Neural crest cell (in vitro differentiated cells): Measurements from ENCODE around the gene PTPRK. TPM values are rescaled to one million over a fixed set of nuclear protein-coding genes. Genes with fewer than 3 reads are reported as not detected.

Experiments
- DNase-seq: peaks from one replicate; pipeline ENCODE4 v3.0.0; 2021; ENCODE audit warnings: low read depth, mixed read lengths, low spot score
- H3K27ac Mint-ChIP-seq: one replicate; pipeline ENCODE4 v1.8.0; 2021; ENCODE audit warnings: mild to moderate bottlenecking, mixed read lengths; ENCODE audit not compliant: unreplicated experiment
- H3K27me3 Mint-ChIP-seq: 2 replicates; pipeline ENCODE4 v1.8.0; 2021; ENCODE audit warnings: low read depth, mild to moderate bottlenecking, mixed read lengths
- H3K36me3 Mint-ChIP-seq: 2 replicates; pipeline ENCODE4 v1.8.0; 2021; ENCODE audit warnings: low read depth, mild to moderate bottlenecking, mixed read lengths
- H3K4me1 Mint-ChIP-seq: 2 replicates; pipeline ENCODE4 v1.8.0; 2021; ENCODE audit warnings: mixed read lengths
- H3K4me3 Mint-ChIP-seq: one replicate; pipeline ENCODE4 v1.8.0; 2021; ENCODE audit warnings: mild to moderate bottlenecking, mixed read lengths
- H3K9me3 Mint-ChIP-seq: 2 replicates; pipeline ENCODE4 v1.8.0; 2021; ENCODE audit warnings: mixed read lengths
- CTCF ChIP-seq: fragments of 200-600 bp; sonication (generic); conservative IDR thresholded peaks from 2 replicates; pipeline ENCODE4 v1.5.0; 2021; ENCODE audit warnings: antibody characterized with exemption, mild to moderate bottlenecking
- total RNA-seq: library from RNA; stranded (reverse); gene quantifications from 2 replicates; pipeline ENCODE4 v1.2.1, GENCODE V29; 2021

PTPRK gene
- total RNA-seq, 1 donor from 2014 or later: 30.8 TPM

GRCh38 chr6:127968394-127968793, 552.0 kb downstream of the PTPRK start:
- TF ChIP-seq CTCF: peak; percentile 39
- no peak overlapping the region for H3K4me3 Mint-ChIP-seq
- no peak for DNase-seq
- H3K27ac Mint-ChIP-seq: no peak overlapping the region
- peaks cover 5% of the 10 kb centered on the region for H3K9me3 Mint-ChIP-seq
- peaks cover 3% of the 10 kb centered on the region for H3K4me1 Mint-ChIP-seq
- no peaks in the 10 kb centered on the region for H3K27me3 Mint-ChIP-seq
- H3K36me3 Mint-ChIP-seq: peaks cover 11% of the 10 kb centered on the region

- Mint-ChIP-seq H3K4me1 (peaks cover 3% of the 10 kb centered on the region), H3K36me3 (peaks cover 11% of the 10 kb centered on the region), H3K27me3 (no peaks in the 10 kb centered on the region), H3K27ac (peak overlapping the region; percentile 83), H3K4me3 (no peak overlapping the region), H3K9me3 (peaks cover 5% of the 10 kb centered on the region)
- no peak for DNase-seq
- TF ChIP-seq CTCF: no peak
Observed at GRCh38 chr6:127967708-127968107, 552.7 kb downstream of the PTPRK start.

- Mint-ChIP-seq H3K27me3 (no peaks in the 10 kb centered on the region), H3K4me1 (peaks cover 3% of the 10 kb centered on the region)
Observed at GRCh38 chr6:127966616-127967015, 553.8 kb downstream of the PTPRK start.

GRCh38 chr6:127963495-127963894, 556.9 kb downstream of the PTPRK start:
- Mint-ChIP-seq H3K27me3 (no peaks in the 10 kb centered on the region), H3K4me1 (peaks cover 3% of the 10 kb centered on the region), H3K36me3 (peaks cover 8% of the 10 kb centered on the region), H3K9me3 (peaks cover 12% of the 10 kb centered on the region), H3K27ac (no peak overlapping the region), H3K4me3 (no peak overlapping the region)
- no peak for TF ChIP-seq CTCF
- no peak for DNase-seq

More at GRCh38 chr6:127966616-127967015, 553.8 kb downstream of the PTPRK start:
- DNase-seq: no peak
- no peak overlapping the region for H3K4me3 Mint-ChIP-seq
- H3K9me3 Mint-ChIP-seq: peaks cover 5% of the 10 kb centered on the region
- no peak overlapping the region for H3K27ac Mint-ChIP-seq
- H3K36me3 Mint-ChIP-seq: peaks cover 11% of the 10 kb centered on the region
- TF ChIP-seq CTCF: no peak

- Mint-ChIP-seq H3K4me3 (no peak overlapping the region), H3K36me3 (no peaks in the 10 kb centered on the region), H3K9me3 (peaks cover 8% of the 10 kb centered on the region), H3K27ac (no peak overlapping the region), H3K27me3 (no peaks in the 10 kb centered on the region), H3K4me1 (no peaks in the 10 kb centered on the region)
- no peak for TF ChIP-seq CTCF
- DNase-seq: no peak
Observed at GRCh38 chr6:127959869-127960268, 560.5 kb downstream of the PTPRK start.

- no peak overlapping the region for H3K27ac Mint-ChIP-seq
- DNase-seq: no peak
- no peaks in the 10 kb centered on the region for H3K27me3 Mint-ChIP-seq
- H3K4me1 Mint-ChIP-seq: no peaks in the 10 kb centered on the region
- H3K36me3 Mint-ChIP-seq: no peaks in the 10 kb centered on the region
- no peak for TF ChIP-seq CTCF
- H3K9me3 Mint-ChIP-seq: peaks cover 8% of the 10 kb centered on the region
- H3K4me3 Mint-ChIP-seq: no peak overlapping the region
Observed at GRCh38 chr6:127956956-127957355, 563.4 kb downstream of the PTPRK start.
